ENCODE results near the gene CYP39A1. TPM values are rescaled to one million over a fixed set of nuclear protein-coding genes. Genes with fewer than 3 reads are reported as not detected.

Gene CYP39A1
- total and polyA plus RNA-seq, 10 of the 15 experiments (the other 5 are each of a cell fraction or from before 2014, with no cell fraction given) = not detected

DNA sequence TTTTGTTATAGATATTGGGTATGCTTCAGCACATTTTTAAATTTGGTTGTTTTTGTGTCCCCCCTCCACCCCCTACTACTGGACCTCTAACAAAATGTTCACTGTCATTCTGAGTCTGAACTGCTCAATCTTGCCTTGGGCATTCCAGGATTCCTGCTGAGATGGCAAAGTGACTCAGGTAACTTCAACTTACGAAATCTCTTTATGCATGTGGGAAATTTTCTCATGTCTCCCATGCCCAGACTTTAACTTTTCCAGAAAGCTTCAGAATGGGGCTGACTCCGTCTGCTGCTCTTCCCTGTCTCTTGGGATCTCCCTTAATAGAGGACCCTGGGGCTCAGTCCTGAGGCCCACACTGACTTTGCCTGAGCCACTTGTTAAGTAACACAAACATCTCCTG is 14.0 kb downstream of the CYP39A1 start:
- no peak overlapping the region for H3K4me2 ChIP-seq (ENCODE audit: control insufficient read depth, insufficient read depth)
- no peaks in the 10 kb centered on the region for H3K9me3 ChIP-seq (replicated peaks; ENCODE audit: control insufficient read depth, insufficient read depth, low read length)
- no peak overlapping the region for H3K4me3 ChIP-seq
- ChIA-PET POLR2A (no interaction called here), CTCF (no interaction called here), SMC1A (ENCODE audit: uncharacterized antibody, unreplicated experiment) (no interaction called here), RAD21 (ENCODE audit: unreplicated experiment) (no interaction called here)
- H4K20me1 ChIP-seq (ENCODE audit: control insufficient read depth, insufficient read depth) = no peaks in the 10 kb centered on the region
- intact Hi-C loops (cut with micrococcal nuclease; ENCODE audit: unreplicated experiment) (no loop called here), in situ Hi-C loops (cut with MboI) (loop anchor here (25.0 kb wide), 1 partner anchor 551 kb away; no protein-coding TSS in a partner anchor)
- H3K79me2 ChIP-seq (ENCODE audit: control insufficient read depth, insufficient read depth, low read length) = no peaks in the 10 kb centered on the region
- no peak overlapping the region for H2AFZ ChIP-seq (ENCODE audit: control insufficient read depth, low read depth, low read length)
- TF ChIP-seq CREM (IDR thresholded peaks at IDR 0.05; ENCODE audit: low read depth) (no peak), CHD2 (IDR thresholded peaks at IDR 0.05; ENCODE audit: borderline replicate concordance, low read depth, low read length) (no peak), JUND (IDR thresholded peaks at IDR 0.05; ENCODE audit: low read depth, low read length) (no peak), NBN (IDR thresholded peaks at IDR 0.05) (no peak), SRF (IDR thresholded peaks at IDR 0.05; ENCODE audit: low read depth in 2 of 2, low read length in 2 of 2) (no peak), ZNF274 (IDR thresholded peaks at IDR 0.05; ENCODE audit: insufficient read depth, insufficient read length) (no peak), SUPT20H (IDR thresholded peaks at IDR 0.05; ENCODE audit: borderline replicate concordance, control insufficient read depth, low read depth, low read length) (no peak), ZNF24 (IDR thresholded peaks at IDR 0.05) (no peak), TBL1XR1 (IDR thresholded peaks at IDR 0.05; ENCODE audit: low read depth, low read length) (no peak), RAD51 (IDR thresholded peaks at IDR 0.05) (no peak), SMAD5 (IDR thresholded peaks at IDR 0.05; ENCODE audit: low read depth) (no peak), YBX1 (IDR thresholded peaks at IDR 0.05) (no peak), YY1 (IDR thresholded peaks at IDR 0.05; ENCODE audit: low read depth, low read length) (no peak), RBBP5 (conservative IDR thresholded peaks at IDR 0.05) (no peak)
- TF ChIP-seq, protein P1, sequence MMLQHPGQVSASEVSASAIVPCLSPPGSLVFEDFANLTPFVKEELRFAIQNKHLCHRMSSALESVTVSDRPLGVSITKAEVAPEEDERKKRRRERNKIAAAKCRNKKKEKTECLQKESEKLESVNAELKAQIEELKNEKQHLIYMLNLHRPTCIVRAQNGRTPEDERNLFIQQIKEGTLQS (IDR thresholded peaks at IDR 0.05; ENCODE audit: borderline replicate concordance, extremely low read depth, low read depth, low read length) = no peak
- TF ChIP-seq, protein P2, sequence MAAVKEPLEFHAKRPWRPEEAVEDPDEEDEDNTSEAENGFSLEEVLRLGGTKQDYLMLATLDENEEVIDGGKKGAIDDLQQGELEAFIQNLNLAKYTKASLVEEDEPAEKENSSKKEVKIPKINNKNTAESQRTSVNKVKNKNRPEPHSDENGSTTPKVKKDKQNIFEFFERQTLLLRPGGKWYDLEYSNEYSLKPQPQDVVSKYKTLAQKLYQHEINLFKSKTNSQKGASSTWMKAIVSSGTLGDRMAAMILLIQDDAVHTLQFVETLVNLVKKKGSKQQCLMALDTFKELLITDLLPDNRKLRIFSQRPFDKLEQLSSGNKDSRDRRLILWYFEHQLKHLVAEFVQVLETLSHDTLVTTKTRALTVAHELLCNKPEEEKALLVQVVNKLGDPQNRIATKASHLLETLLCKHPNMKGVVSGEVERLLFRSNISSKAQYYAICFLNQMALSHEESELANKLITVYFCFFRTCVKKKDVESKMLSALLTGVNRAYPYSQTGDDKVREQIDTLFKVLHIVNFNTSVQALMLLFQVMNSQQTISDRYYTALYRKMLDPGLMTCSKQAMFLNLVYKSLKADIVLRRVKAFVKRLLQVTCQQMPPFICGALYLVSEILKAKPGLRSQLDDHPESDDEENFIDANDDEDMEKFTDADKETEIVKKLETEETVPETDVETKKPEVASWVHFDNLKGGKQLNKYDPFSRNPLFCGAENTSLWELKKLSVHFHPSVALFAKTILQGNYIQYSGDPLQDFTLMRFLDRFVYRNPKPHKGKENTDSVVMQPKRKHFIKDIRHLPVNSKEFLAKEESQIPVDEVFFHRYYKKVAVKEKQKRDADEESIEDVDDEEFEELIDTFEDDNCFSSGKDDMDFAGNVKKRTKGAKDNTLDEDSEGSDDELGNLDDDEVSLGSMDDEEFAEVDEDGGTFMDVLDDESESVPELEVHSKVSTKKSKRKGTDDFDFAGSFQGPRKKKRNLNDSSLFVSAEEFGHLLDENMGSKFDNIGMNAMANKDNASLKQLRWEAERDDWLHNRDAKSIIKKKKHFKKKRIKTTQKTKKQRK (IDR thresholded peaks at IDR 0.05; ENCODE audit: low read depth, low read length) = no peak
- TF ChIP-seq, protein P3, sequence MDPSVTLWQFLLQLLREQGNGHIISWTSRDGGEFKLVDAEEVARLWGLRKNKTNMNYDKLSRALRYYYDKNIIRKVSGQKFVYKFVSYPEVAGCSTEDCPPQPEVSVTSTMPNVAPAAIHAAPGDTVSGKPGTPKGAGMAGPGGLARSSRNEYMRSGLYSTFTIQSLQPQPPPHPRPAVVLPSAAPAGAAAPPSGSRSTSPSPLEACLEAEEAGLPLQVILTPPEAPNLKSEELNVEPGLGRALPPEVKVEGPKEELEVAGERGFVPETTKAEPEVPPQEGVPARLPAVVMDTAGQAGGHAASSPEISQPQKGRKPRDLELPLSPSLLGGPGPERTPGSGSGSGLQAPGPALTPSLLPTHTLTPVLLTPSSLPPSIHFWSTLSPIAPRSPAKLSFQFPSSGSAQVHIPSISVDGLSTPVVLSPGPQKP (IDR thresholded peaks at IDR 0.05; ENCODE audit: low read depth, low read length) = no peak
- TF ChIP-seq, protein P4, sequence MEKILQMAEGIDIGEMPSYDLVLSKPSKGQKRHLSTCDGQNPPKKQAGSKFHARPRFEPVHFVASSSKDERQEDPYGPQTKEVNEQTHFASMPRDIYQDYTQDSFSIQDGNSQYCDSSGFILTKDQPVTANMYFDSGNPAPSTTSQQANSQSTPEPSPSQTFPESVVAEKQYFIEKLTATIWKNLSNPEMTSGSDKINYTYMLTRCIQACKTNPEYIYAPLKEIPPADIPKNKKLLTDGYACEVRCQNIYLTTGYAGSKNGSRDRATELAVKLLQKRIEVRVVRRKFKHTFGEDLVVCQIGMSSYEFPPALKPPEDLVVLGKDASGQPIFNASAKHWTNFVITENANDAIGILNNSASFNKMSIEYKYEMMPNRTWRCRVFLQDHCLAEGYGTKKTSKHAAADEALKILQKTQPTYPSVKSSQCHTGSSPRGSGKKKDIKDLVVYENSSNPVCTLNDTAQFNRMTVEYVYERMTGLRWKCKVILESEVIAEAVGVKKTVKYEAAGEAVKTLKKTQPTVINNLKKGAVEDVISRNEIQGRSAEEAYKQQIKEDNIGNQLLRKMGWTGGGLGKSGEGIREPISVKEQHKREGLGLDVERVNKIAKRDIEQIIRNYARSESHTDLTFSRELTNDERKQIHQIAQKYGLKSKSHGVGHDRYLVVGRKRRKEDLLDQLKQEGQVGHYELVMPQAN (conservative IDR thresholded peaks at IDR 0.05) = no peak
- WGBS (ENCODE audit: insufficient coverage, insufficient replicate concordance, low lambda C conversion rate, missing lambda C conversion rate) = 0% methylated on average over 2 of the region's 2 CpGs
- H3K4me1 ChIP-seq (ENCODE audit: control insufficient read depth, insufficient read depth, low read length) = no peaks in the 10 kb centered on the region
- FAIRE-seq (no peak), DNase-seq (ENCODE audit: low read depth, low spot score) (no peak), ATAC-seq (no peak)
- no peaks in the 10 kb centered on the region; a peak in 2 of 4 replicates for H3K27me3 ChIP-seq (replicated peaks in 1 of 2; ENCODE audit: control insufficient read depth in 2 of 2, insufficient read depth in 2 of 2, low read length in 1 of 2)
- no peaks in the 10 kb centered on the region for H3K36me3 ChIP-seq (ENCODE audit: control insufficient read depth in 2 of 2, insufficient read depth in 2 of 2, low read length in 1 of 2)
- no peak overlapping the region for H3K9ac ChIP-seq (ENCODE audit: control insufficient read depth, insufficient read depth, low read length)
- H3K27ac ChIP-seq (ENCODE audit: control insufficient read depth, insufficient read depth) = no peak overlapping the region
- no TSS peak for BruUV-seq (replicated peaks)

Data from GM12878 (cell line).